ENCODE results near the gene RCAN2. TPM values are rescaled to one million over a fixed set of nuclear protein-coding genes. Genes with fewer than 3 reads are reported as not detected.

RCAN2 gene
- total and polyA plus RNA-seq, 7 donors, result 5.0 to 22.7 (median 9.1) TPM

DNA sequence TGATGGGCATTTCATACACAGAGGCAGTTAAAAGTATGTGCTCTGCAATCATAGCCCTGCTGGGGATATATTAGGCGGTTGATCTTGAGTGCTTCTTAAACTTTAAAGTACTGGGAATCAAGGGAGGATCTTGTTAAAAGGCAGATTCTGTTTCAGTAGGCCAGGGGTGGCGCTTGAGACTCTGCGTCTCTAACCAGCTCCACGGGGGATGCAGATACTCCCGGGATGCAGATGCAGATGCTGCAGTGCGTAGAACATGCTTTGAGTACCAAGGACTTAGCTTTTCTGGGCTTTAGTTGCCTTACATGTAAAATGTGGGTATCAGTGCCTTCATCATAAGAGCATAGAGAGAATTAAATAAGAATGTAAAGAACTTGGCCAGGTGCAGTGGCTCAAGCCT is 276.0 kb downstream of the RCAN2 start:
- Histone ChIP-seq H3K9me3 (no peaks in the 10 kb centered on the region), H3K4me3 (no peak overlapping the region), H3K4me1 (no peaks in the 10 kb centered on the region), H3K27ac (no peak overlapping the region), H3K27me3 (no peaks in the 10 kb centered on the region), H3K36me3 (no peaks in the 10 kb centered on the region)
- 92 to 93% methylated on average over 6 of the region's 6 CpGs for WGBS, 2 donors
- TF ChIP-seq, protein P1, sequence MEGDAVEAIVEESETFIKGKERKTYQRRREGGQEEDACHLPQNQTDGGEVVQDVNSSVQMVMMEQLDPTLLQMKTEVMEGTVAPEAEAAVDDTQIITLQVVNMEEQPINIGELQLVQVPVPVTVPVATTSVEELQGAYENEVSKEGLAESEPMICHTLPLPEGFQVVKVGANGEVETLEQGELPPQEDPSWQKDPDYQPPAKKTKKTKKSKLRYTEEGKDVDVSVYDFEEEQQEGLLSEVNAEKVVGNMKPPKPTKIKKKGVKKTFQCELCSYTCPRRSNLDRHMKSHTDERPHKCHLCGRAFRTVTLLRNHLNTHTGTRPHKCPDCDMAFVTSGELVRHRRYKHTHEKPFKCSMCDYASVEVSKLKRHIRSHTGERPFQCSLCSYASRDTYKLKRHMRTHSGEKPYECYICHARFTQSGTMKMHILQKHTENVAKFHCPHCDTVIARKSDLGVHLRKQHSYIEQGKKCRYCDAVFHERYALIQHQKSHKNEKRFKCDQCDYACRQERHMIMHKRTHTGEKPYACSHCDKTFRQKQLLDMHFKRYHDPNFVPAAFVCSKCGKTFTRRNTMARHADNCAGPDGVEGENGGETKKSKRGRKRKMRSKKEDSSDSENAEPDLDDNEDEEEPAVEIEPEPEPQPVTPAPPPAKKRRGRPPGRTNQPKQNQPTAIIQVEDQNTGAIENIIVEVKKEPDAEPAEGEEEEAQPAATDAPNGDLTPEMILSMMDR (IDR thresholded peaks at IDR 0.05), result no peak
- TF ChIP-seq POLR2AphosphoS5 (IDR thresholded peaks at IDR 0.05) (no peak), POLR2A (IDR thresholded peaks at IDR 0.05) (no peak), EP300 (IDR thresholded peaks at IDR 0.05) (no peak)
- intact Hi-C loops (cut with DNase I), result no loop called here
- no peak for DNase-seq

DNA sequence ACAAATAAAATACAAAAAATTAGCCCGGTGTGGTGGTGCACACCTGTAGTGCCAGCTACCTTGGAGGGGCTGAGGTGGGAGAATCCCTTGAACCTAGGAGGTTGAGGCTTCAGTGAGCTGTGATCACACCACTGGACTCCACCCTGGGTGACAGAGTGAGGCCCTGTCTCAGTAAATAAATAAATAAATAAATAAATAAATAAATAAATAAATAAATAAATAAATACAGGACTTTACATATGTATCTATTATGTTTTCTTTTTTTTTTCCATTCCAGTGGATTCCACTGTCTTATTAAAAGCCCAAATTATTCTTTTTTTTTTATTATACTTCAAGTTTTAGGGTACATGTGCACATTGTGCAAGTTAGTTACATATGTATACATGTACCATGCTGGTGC is 279.3 kb downstream of the RCAN2 start:
- intact Hi-C loops (cut with DNase I), result no loop called here
- Histone ChIP-seq H3K4me3 (no peak overlapping the region), H3K36me3 (no peaks in the 10 kb centered on the region), H3K27me3 (no peaks in the 10 kb centered on the region), H3K4me1 (no peaks in the 10 kb centered on the region), H3K27ac (no peak overlapping the region), H3K9me3 (no peaks in the 10 kb centered on the region)
- DNase-seq, result no peak
- TF ChIP-seq, protein P1 (IDR thresholded peaks at IDR 0.05), result no peak
- TF ChIP-seq EP300 (IDR thresholded peaks at IDR 0.05) (no peak), POLR2AphosphoS5 (IDR thresholded peaks at IDR 0.05) (no peak), POLR2A (IDR thresholded peaks at IDR 0.05) (no peak)
- WGBS, 2 donors, result 100% methylated on average over 1 of the region's 1 CpG

DNA sequence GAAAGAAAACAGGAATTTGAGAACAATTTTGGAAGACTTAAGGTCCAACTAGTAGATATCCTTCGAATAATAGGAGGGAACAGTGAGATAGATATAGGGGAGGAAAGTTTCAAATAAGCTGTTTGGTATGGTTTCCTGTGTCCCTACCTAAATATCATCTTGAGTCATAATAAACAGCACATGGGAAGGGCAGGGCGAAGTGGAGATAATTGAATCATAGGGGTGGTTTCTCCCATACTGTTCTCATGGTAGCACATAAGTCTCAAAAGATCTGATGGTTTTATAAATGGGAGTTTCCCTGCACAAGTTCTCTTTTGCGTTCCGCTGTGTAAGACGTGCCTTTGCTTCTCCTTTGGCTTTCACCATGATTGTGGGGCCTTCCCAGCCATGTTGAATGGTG is 281.0 kb downstream of the RCAN2 start:
- WGBS, 2 donors, result 90 to 92% methylated on average over 5 of the region's 5 CpGs
- no peaks in the 10 kb centered on the region for H3K36me3 ChIP-seq
- H3K27me3 ChIP-seq, result no peaks in the 10 kb centered on the region
- TF ChIP-seq POLR2A (IDR thresholded peaks at IDR 0.05) (no peak), POLR2AphosphoS5 (IDR thresholded peaks at IDR 0.05) (no peak), EP300 (IDR thresholded peaks at IDR 0.05) (no peak)
- TF ChIP-seq, protein P1 (IDR thresholded peaks at IDR 0.05), result no peak
- DNase-seq, result no peak
- H3K9me3 ChIP-seq, result no peaks in the 10 kb centered on the region
- H3K4me3 ChIP-seq, result no peak overlapping the region
- no peak overlapping the region for H3K27ac ChIP-seq
- intact Hi-C loops (cut with DNase I), result no loop called here
- no peaks in the 10 kb centered on the region for H3K4me1 ChIP-seq

DNA sequence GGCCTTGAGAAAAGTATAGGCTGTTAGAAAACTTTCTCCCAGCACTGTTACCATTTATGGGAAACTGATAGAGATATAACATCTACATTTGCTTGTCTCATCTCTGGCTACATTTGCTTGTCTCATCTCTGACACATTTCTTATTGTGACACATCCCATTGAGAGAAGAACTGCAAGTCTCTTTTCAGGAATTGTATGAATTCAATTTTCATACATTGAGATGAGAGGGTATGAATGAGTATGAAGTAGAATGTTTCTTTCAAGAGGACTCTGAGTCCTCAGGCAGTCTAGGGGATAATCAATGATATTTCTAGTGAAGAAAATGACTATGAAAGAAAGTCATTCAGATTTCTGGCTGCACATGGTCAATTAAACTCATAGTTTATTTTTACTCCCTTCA is 282.9 kb downstream of the RCAN2 start:
- no peaks in the 10 kb centered on the region for H3K27me3 ChIP-seq
- TF ChIP-seq POLR2A (IDR thresholded peaks at IDR 0.05) (no peak), EP300 (IDR thresholded peaks at IDR 0.05) (no peak), POLR2AphosphoS5 (IDR thresholded peaks at IDR 0.05) (no peak)
- TF ChIP-seq, protein P1 (IDR thresholded peaks at IDR 0.05), result no peak
- H3K4me3 ChIP-seq, result no peak overlapping the region
- H3K9me3 ChIP-seq, result no peaks in the 10 kb centered on the region
- no peaks in the 10 kb centered on the region for H3K4me1 ChIP-seq
- intact Hi-C loops (cut with DNase I), result no loop called here
- no peaks in the 10 kb centered on the region for H3K36me3 ChIP-seq
- DNase-seq, result no peak
- H3K27ac ChIP-seq, result no peak overlapping the region

DNA sequence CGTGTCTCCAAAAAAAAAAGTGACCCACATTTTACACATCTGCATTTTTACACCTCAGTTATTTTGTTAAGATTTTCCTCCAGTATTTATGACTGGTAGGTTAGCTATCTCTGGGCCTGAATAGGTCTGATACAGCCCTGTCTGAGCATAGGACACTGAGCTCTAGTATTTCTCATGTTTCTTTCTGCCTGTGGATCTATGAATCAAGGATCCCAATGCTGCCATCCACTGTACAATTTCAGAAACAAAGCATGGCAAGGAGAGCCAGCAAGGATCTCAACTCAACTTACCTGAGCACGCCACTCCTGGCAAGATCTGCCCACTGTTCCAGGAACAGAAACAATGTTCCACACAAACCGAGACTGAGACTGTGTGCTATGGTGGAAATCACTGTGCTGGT is 284.1 kb downstream of the RCAN2 start:
- 92 to 94% methylated on average over 3 of the region's 3 CpGs for WGBS, 2 donors
- no peak for DNase-seq
- Histone ChIP-seq H3K4me3 (no peak overlapping the region), H3K9me3 (no peaks in the 10 kb centered on the region), H3K4me1 (no peaks in the 10 kb centered on the region), H3K27me3 (no peaks in the 10 kb centered on the region), H3K36me3 (no peaks in the 10 kb centered on the region), H3K27ac (no peak overlapping the region)
- intact Hi-C loops (cut with DNase I), result no loop called here
- no peak for TF ChIP-seq POLR2AphosphoS5 (IDR thresholded peaks at IDR 0.05)
- TF ChIP-seq, protein P1 (IDR thresholded peaks at IDR 0.05), result no peak
- TF ChIP-seq EP300 (IDR thresholded peaks at IDR 0.05), result no peak
- no peak for TF ChIP-seq POLR2A (IDR thresholded peaks at IDR 0.05)
